Gastroesophageal sphincter (tissue), 4 donors: ENCODE results near the gene KCNA3. TPM values are rescaled to one million over a fixed set of nuclear protein-coding genes. Genes with fewer than 3 reads are reported as not detected.

ENCODE experiments used
- ATAC-seq: fragments of 150-250 bp; one replicate; pipeline ENCODE4 v1.9.1; 2016; ENCODE audit warnings: mild to moderate bottlenecking, moderate library complexity
- H3K27ac ChIP-seq, 4 donors: fragments of 200-600 bp; sonication (generic) in 3 of 4; 1 replicate in 3 of 4; 2 replicates in 1 of 4; pipeline ENCODE4 v1.5.1; 2016 to 2019
- H3K27me3 ChIP-seq: fragments of 200-600 bp; sonication (generic); one replicate; pipeline ENCODE4 v1.5.1; 2019
- H3K36me3 ChIP-seq, 2 donors: fragments of 200-600 bp; sonication (generic); one replicate each; pipeline ENCODE4 v1.5.1; 2019; ENCODE audit warnings: control low read depth in 1 of 2
- H3K4me1 ChIP-seq, 3 donors: fragments of 200-600 bp; sonication (generic); 1 replicate in 2 of 3; 2 replicates in 1 of 3; pipeline ENCODE4 v1.5.1; 2016 to 2019; ENCODE audit warnings: control low read depth in 2 of 3
- H3K4me3 ChIP-seq, 2 donors: fragments of 200-600 bp; sonication (generic); one replicate each; pipeline ENCODE4 v1.5.1; 2019; ENCODE audit warnings: mild to moderate bottlenecking in 1 of 2, moderate library complexity in 1 of 2
- H3K9me3 ChIP-seq, 3 donors: fragments of 200-600 bp; sonication (generic); one replicate each; pipeline ENCODE4 v1.5.1; 2017 to 2019; ENCODE audit warnings: control low read depth in 2 of 3
- EP300 ChIP-seq: sonication (generic); formaldehyde crosslinking; IDR thresholded peaks from one replicate; pipeline ENCODE4 v1.6.1; 2017; ENCODE audit warnings: antibody characterized with exemption, mild to moderate bottlenecking
- POLR2A ChIP-seq, 2 donors: fragments of 450-650 bp; IDR thresholded peaks; one replicate each; pipeline ENCODE4 v1.6.1; 2017; ENCODE audit warnings: antibody characterized with exemption in 2 of 2, mild to moderate bottlenecking in 2 of 2, moderate library complexity in 1 of 2
- POLR2AphosphoS5 ChIP-seq: sonication (generic); formaldehyde crosslinking; IDR thresholded peaks from one replicate; pipeline ENCODE4 v1.6.1; 2017; ENCODE audit warnings: antibody characterized with exemption
- WGBS, 2 donors: methylation state at CpG; one replicate each; pipeline ENCODE4 v1.1.5; 2018; ENCODE audit warnings: low coverage in 1 of 2; 5-methylcytosine and 5-hydroxymethylcytosine counted together
- total RNA-seq, 4 donors: library from RNA; depleted of rRNA; stranded (reverse); fragments of >200 nt; gene quantifications; one replicate each; pipeline ENCODE4 v1.1.0, GENCODE V29; 2016
- TF ChIP-seq, protein P1 (sequence below), 4 experiments: fragments of 200-600 bp in 2 of 4; fragments of 450-650 bp in 2 of 4; sonication (generic) in 1 of 4; IDR thresholded peaks; one replicate each; pipeline ENCODE4 v1.5.1; 2017 to 2019; ENCODE audit warnings: antibody characterized with exemption in 4 of 4, mild to moderate bottlenecking in 2 of 4, moderate library complexity in 2 of 4

The KCNA3 gene
- total RNA-seq, 4 donors from 2014 or later = 0.31 to 1.9 (median 0.49) TPM

- WGBS, 2 donors = no CpG with 5 or more reads among the region's 3 CpGs
- H3K9me3 ChIP-seq = no peaks in the 10 kb centered on the region
- peaks cover 0 to 19% (median 10%) of the 10 kb centered on the region in 3 donors for H3K4me1 ChIP-seq
- H3K27ac ChIP-seq = no peak overlapping the region
- ATAC-seq = no peak
- H3K36me3 ChIP-seq = no peaks in the 10 kb centered on the region
- H3K4me3 ChIP-seq = no peak overlapping the region
- peaks cover 1% of the 10 kb centered on the region for H3K27me3 ChIP-seq
- TF ChIP-seq, protein P1, sequence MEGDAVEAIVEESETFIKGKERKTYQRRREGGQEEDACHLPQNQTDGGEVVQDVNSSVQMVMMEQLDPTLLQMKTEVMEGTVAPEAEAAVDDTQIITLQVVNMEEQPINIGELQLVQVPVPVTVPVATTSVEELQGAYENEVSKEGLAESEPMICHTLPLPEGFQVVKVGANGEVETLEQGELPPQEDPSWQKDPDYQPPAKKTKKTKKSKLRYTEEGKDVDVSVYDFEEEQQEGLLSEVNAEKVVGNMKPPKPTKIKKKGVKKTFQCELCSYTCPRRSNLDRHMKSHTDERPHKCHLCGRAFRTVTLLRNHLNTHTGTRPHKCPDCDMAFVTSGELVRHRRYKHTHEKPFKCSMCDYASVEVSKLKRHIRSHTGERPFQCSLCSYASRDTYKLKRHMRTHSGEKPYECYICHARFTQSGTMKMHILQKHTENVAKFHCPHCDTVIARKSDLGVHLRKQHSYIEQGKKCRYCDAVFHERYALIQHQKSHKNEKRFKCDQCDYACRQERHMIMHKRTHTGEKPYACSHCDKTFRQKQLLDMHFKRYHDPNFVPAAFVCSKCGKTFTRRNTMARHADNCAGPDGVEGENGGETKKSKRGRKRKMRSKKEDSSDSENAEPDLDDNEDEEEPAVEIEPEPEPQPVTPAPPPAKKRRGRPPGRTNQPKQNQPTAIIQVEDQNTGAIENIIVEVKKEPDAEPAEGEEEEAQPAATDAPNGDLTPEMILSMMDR (IDR thresholded peaks at IDR 0.05) = no peak
- TF ChIP-seq POLR2A (IDR thresholded peaks at IDR 0.05) (no peak), POLR2AphosphoS5 (no peak), EP300 (no peak)
Measured at GRCh38 chr1:110637475-110637874, 37.3 kb downstream of the KCNA3 start.

DNA sequence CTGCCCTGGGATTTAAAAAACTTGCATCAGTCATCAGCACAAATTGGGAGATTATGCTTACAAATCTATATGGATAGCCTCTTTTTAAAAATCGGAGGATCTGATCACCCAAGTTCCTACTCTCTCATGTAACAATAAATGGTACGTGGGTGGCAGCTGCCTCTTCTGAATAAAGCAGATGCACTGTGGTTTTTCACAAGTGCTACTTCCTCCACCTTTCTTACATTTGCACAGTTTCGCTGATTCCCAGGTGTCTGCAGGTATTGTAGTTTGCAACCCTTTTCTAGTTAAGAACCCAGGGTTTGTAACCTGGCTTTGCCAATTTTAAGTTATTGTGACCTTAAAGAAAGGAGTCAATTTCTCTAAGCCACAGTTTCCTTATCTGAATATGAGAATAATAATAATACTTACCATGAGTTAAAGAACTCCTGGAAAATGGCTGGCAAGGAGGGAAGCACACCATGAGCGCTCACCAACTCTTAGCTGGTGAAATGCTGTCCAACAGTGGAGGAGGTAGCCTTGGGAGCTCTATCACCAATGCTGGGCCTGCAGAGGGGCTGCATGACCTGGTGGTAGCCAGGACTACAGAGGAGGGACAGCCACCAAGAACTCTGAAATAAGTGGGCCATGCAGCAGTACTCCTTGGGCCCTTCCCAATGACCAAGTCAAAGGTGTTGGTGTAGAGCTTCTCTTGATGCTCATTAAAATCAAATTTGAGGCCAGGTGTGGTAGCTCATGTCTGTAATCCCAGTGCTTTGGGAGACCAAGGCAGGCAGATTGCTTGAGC is 38.4 kb downstream of the KCNA3 start:
- Histone ChIP-seq H3K4me3 (no peak overlapping the region), H3K4me1 (peaks cover 0 to 19% (median 10%) of the 10 kb centered on the region in 3 donors), H3K27ac (no peak overlapping the region), H3K9me3 (no peaks in the 10 kb centered on the region), H3K27me3 (no peaks in the 10 kb centered on the region), H3K36me3 (no peaks in the 10 kb centered on the region)
- ATAC-seq = no peak
- WGBS, 2 donors = 89 to 100% methylated on average over 1 to 3 of the region's 4 CpGs
- no peak for TF ChIP-seq EP300
- no peak for TF ChIP-seq POLR2A (IDR thresholded peaks at IDR 0.05)
- no peak for TF ChIP-seq POLR2AphosphoS5
- TF ChIP-seq, protein P1 (IDR thresholded peaks at IDR 0.05) = no peak

DNA sequence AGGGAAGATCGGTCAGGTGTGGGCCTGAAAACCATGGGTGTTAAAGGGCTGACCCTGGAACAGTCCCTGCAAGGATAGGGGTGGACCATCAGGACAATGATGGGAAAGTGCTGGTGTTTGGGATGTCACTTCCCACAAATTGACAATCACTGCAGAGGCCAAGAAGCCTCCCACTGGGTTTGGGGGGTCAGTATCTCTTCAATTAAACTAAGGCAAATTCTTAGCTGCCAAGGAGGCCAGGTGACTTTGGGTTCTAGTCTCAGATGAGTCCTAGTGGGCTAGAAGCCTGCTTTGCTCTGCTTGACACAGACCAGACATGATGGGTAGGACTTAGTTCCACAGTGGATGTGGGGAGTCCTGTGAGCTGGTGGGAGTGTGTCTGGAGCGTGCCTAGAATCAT is 39.3 kb downstream of the KCNA3 start:
- Histone ChIP-seq H3K27me3 (peaks cover 9% of the 10 kb centered on the region), H3K4me3 (no peak overlapping the region), H3K9me3 (no peaks in the 10 kb centered on the region), H3K27ac (no peak overlapping the region), H3K36me3 (no peaks in the 10 kb centered on the region), H3K4me1 (peaks cover 0 to 19% (median 10%) of the 10 kb centered on the region in 3 donors)
- WGBS, 2 donors = 95% methylated on average over 2 of the region's 2 CpGs; no CpG with 5 or more reads in 1 of the 2 donors
- no peak for ATAC-seq
- TF ChIP-seq, protein P1 (IDR thresholded peaks at IDR 0.05) = no peak
- no peak for TF ChIP-seq POLR2AphosphoS5
- TF ChIP-seq EP300 = no peak
- no peak for TF ChIP-seq POLR2A (IDR thresholded peaks at IDR 0.05)

GRCh38 chr1:110634455-110635311 is 40.1 kb downstream of the KCNA3 start:
- H3K27me3 ChIP-seq = peaks cover 13% of the 10 kb centered on the region
- no peaks in the 10 kb centered on the region for H3K36me3 ChIP-seq
- ATAC-seq = peak; percentile 91
- TF ChIP-seq, protein P1 (IDR thresholded peaks at IDR 0.05) = no peak
- TF ChIP-seq POLR2A (IDR thresholded peaks at IDR 0.05) = no peak
- TF ChIP-seq EP300 = no peak
- peak; percentile 99 for TF ChIP-seq POLR2AphosphoS5
- H3K27ac ChIP-seq = no peak overlapping the region
- 3 to 50% methylated on average over 2 to 6 of the region's 7 CpGs for WGBS, 2 donors
- no peak overlapping the region for H3K4me3 ChIP-seq
- peaks cover 0 to 19% (median 10%) of the 10 kb centered on the region in 3 donors for H3K4me1 ChIP-seq
- no peaks in the 10 kb centered on the region for H3K9me3 ChIP-seq
